ENCODE results near the gene MLNR. TPM values are rescaled to one million over a fixed set of nuclear protein-coding genes. Genes with fewer than 3 reads are reported as not detected.

The MLNR gene
- total RNA-seq, 1 experiment from 2014 or later, result not detected

Other genes with a start within 250 kb of the MLNR start
- gene FNDC3A, start 244.4 kb upstream of the MLNR start, total RNA-seq (2021; ENCODE audit: unreplicated experiment), result 30.5 TPM
- gene CDADC1, start 27.6 kb downstream of the MLNR start, total RNA-seq (2021; ENCODE audit: unreplicated experiment), result 7.6 TPM
- gene CAB39L, start 223.7 kb downstream of the MLNR start, total RNA-seq (2021; ENCODE audit: unreplicated experiment), result 6.1 TPM
- gene SETDB2, start 223.9 kb downstream of the MLNR start, total RNA-seq (2021; ENCODE audit: unreplicated experiment), result 5.2 TPM